ENCODE results near the gene INTS1.
"Not testable (repeated sequence)": the region's sequence is repeated elsewhere in the genome, so short reads cannot be mapped to it uniquely, and the experiment has no call there.

The INTS1 gene

GRCh38 chr7:1447112-1447511 lies 57.1 kb downstream of the INTS1 start:
- H3K4me3 Mint-ChIP-seq = no peak overlapping the region
- H3K36me3 Mint-ChIP-seq (ENCODE audit: low read depth) = peaks cover 14% of the 10 kb centered on the region
- intact Hi-C loops (cut with micrococcal nuclease) = no loop called here
- no peaks in the 10 kb centered on the region for H3K27me3 Mint-ChIP-seq
- no peaks in the 10 kb centered on the region for H3K9me3 Mint-ChIP-seq
- H3K4me1 Mint-ChIP-seq (ENCODE audit: low read depth) = peaks cover 5% of the 10 kb centered on the region
- H3K27ac Mint-ChIP-seq = no peak overlapping the region

DNA sequence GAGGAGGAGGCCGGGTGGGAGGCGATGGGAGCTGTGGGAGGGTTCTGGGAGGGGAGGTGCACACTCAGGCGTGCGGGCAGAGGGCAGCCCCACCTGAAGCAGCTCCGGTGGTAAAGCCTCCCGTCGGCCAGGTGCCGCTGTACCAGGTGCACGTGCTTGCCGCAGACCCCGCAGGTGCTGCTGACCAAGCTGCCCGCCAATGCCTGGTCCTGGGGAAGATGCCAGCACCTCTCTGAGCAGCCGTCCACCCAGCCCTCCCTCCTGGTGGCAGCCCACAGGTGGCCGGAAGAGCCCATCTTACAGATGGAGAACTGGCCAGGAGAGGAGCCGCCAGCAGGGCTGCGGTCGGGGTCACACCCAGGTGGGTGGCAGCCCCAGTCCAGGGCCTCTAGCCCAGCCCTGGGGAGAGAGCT lies 57.6 kb downstream of the INTS1 start:
- H3K27ac Mint-ChIP-seq = no peak overlapping the region
- peaks cover 19% of the 10 kb centered on the region for H3K36me3 Mint-ChIP-seq (ENCODE audit: low read depth)
- H3K4me3 Mint-ChIP-seq = no peak overlapping the region
- intact Hi-C loops (cut with micrococcal nuclease) = no loop called here
- H3K9me3 Mint-ChIP-seq = no peaks in the 10 kb centered on the region
- no peaks in the 10 kb centered on the region for H3K27me3 Mint-ChIP-seq
- peaks cover 5% of the 10 kb centered on the region for H3K4me1 Mint-ChIP-seq (ENCODE audit: low read depth)

- H3K27me3 Mint-ChIP-seq; H3K4me3 Mint-ChIP-seq; intact Hi-C loops (cut with micrococcal nuclease); H3K27ac Mint-ChIP-seq; H3K4me1 Mint-ChIP-seq (ENCODE audit: low read depth); H3K9me3 Mint-ChIP-seq: not testable (repeated sequence)
- peaks cover 23% of the 10 kb centered on the region for H3K36me3 Mint-ChIP-seq (ENCODE audit: low read depth)
These were observed 58.2 kb downstream of the INTS1 start for GRCh38 chr7:1446026-1446425.

- Mint-ChIP-seq H3K9me3 (no peaks in the 10 kb centered on the region), H3K36me3 (ENCODE audit: low read depth) (peaks cover 29% of the 10 kb centered on the region), H3K4me1 (ENCODE audit: low read depth) (peaks cover 5% of the 10 kb centered on the region), H3K27me3 (no peaks in the 10 kb centered on the region), H3K4me3 (no peak overlapping the region), H3K27ac (no peak overlapping the region)
- intact Hi-C loops (cut with micrococcal nuclease) = no loop called here
These were observed 58.8 kb downstream of the INTS1 start for GRCh38 chr7:1445341-1445740.

GRCh38 chr7:1444925-1445322 lies 59.3 kb downstream of the INTS1 start:
- H3K4me1 Mint-ChIP-seq (ENCODE audit: low read depth) = peaks cover 5% of the 10 kb centered on the region
- H3K36me3 Mint-ChIP-seq (ENCODE audit: low read depth) = peaks cover 33% of the 10 kb centered on the region
- intact Hi-C loops (cut with micrococcal nuclease) = no loop called here
- no peak overlapping the region for H3K27ac Mint-ChIP-seq
- no peak overlapping the region for H3K4me3 Mint-ChIP-seq
- H3K27me3 Mint-ChIP-seq = no peaks in the 10 kb centered on the region
- H3K9me3 Mint-ChIP-seq = no peaks in the 10 kb centered on the region

DNA sequence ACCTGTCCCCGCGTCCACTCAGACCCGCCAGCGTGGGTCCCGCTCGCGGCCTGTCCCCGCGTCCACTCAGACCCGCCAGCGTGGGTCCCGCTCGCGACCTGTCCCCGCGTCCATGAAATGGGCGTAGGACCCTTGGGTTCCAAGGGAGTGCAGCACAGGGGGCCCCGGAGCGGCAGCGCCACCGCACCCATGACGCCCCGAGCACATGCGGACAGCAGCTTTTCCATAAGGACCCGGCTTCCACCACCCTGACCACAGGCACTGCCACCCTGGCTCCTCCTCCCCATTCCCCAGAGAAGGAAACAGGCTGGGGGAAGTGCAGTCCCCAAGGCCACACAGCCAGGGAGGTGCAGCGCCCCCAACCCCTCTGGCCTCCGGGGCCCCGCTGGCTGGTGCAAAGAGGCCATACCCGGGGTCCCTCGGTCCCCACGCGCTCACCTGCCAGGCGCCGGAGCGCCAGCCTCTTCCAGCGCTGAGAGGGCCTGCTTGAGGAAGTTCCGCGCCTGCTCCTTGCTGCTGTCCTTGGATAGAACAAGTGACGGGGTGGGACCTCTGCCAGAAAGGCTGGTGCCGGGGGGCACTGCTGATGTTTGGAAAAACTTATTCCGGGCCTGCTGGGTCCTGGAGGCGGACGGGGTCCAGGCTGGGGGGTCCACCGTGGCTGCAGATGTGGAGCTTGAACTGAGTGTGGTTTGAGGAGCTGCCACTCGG lies 59.8 kb downstream of the INTS1 start:
- Mint-ChIP-seq H3K4me1 (ENCODE audit: low read depth) (peaks cover 5% of the 10 kb centered on the region), H3K27ac (no peak overlapping the region), H3K27me3 (no peaks in the 10 kb centered on the region), H3K9me3 (no peaks in the 10 kb centered on the region), H3K4me3 (no peak overlapping the region), H3K36me3 (ENCODE audit: low read depth) (peaks cover 34% of the 10 kb centered on the region)
- intact Hi-C loops (cut with micrococcal nuclease) = no loop called here

- intact Hi-C loops (cut with micrococcal nuclease); H3K27me3 Mint-ChIP-seq; H3K27ac Mint-ChIP-seq; H3K4me1 Mint-ChIP-seq (ENCODE audit: low read depth); H3K9me3 Mint-ChIP-seq; H3K4me3 Mint-ChIP-seq: not testable (repeated sequence)
- H3K36me3 Mint-ChIP-seq (ENCODE audit: low read depth) = peaks cover 36% of the 10 kb centered on the region
These were observed 60.5 kb downstream of the INTS1 start for GRCh38 chr7:1443587-1444200.

GRCh38 chr7:1442355-1443124 lies 61.6 kb downstream of the INTS1 start:
- no peak overlapping the region for H3K4me3 Mint-ChIP-seq

DNA sequence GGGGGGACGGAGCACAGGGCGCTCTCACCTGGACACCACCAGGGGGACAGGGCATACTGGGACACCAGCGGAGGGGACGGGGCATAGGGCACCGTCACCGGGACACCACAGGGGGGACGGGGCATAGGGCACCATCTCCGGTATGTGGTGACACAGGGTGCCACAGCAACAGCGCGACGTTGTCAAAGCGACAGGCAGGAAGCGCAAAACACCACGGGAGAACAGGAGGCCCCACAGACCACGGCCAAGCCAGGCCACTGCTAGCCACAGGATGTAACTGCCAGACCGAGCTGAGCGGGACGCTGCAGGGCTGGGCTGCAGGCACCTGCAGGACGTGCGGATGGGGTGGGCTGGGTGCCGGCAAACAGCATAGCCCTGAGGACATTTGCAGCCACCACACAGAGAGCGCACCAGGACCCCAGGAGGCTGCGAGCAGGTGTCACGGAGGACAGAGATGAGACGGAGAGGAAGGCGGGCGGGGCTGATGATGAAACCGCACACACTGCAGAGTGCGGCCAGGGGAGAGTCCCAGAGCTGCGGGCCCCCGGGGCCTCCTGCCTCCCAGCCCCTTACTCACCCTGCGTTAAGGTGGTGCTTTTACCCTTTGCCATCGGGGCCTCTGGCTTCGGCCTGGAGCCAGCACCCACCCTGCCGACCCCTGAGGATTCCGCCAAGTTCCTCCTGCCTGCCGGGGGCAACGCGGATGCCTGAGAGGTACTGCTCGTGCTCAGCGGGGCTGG lies 62.4 kb downstream of the INTS1 start:
- peaks cover 55% of the 10 kb centered on the region for H3K36me3 Mint-ChIP-seq (ENCODE audit: low read depth)
- H3K4me3 Mint-ChIP-seq = no peak overlapping the region
- intact Hi-C loops (cut with micrococcal nuclease) = no loop called here
- no peak overlapping the region for H3K27ac Mint-ChIP-seq
- no peaks in the 10 kb centered on the region for H3K27me3 Mint-ChIP-seq
- H3K4me1 Mint-ChIP-seq (ENCODE audit: low read depth) = peaks cover 5% of the 10 kb centered on the region
- no peaks in the 10 kb centered on the region for H3K9me3 Mint-ChIP-seq

More at GRCh38 chr7:1442355-1443124, 61.6 kb downstream of the INTS1 start:
- Mint-ChIP-seq H3K9me3 (no peaks in the 10 kb centered on the region), H3K4me1 (ENCODE audit: low read depth) (peaks cover 5% of the 10 kb centered on the region), H3K27ac (no peak overlapping the region), H3K36me3 (ENCODE audit: low read depth) (peaks cover 48% of the 10 kb centered on the region), H3K27me3 (no peaks in the 10 kb centered on the region)
- intact Hi-C loops (cut with micrococcal nuclease) = no loop called here

- Mint-ChIP-seq H3K27me3 (no peaks in the 10 kb centered on the region), H3K4me1 (ENCODE audit: low read depth) (peaks cover 2% of the 10 kb centered on the region), H3K36me3 (ENCODE audit: low read depth) (peaks cover 67% of the 10 kb centered on the region), H3K27ac (no peak overlapping the region), H3K9me3 (no peaks in the 10 kb centered on the region), H3K4me3 (no peak overlapping the region)
- intact Hi-C loops (cut with micrococcal nuclease) = no loop called here
These were observed 63.6 kb downstream of the INTS1 start for GRCh38 chr7:1440620-1441019.

- no peak overlapping the region for H3K4me3 Mint-ChIP-seq
- intact Hi-C loops (cut with micrococcal nuclease) = loop anchor here (10.0 kb wide), 1 partner anchor 245 kb away; no protein-coding TSS in a partner anchor
- H3K4me1 Mint-ChIP-seq (ENCODE audit: low read depth) = no peaks in the 10 kb centered on the region
- no peaks in the 10 kb centered on the region for H3K9me3 Mint-ChIP-seq
- no peaks in the 10 kb centered on the region for H3K27me3 Mint-ChIP-seq
- H3K36me3 Mint-ChIP-seq (ENCODE audit: low read depth) = peaks cover 72% of the 10 kb centered on the region
- no peak overlapping the region for H3K27ac Mint-ChIP-seq
These were observed 64.5 kb downstream of the INTS1 start for GRCh38 chr7:1439373-1440363.

DNA sequence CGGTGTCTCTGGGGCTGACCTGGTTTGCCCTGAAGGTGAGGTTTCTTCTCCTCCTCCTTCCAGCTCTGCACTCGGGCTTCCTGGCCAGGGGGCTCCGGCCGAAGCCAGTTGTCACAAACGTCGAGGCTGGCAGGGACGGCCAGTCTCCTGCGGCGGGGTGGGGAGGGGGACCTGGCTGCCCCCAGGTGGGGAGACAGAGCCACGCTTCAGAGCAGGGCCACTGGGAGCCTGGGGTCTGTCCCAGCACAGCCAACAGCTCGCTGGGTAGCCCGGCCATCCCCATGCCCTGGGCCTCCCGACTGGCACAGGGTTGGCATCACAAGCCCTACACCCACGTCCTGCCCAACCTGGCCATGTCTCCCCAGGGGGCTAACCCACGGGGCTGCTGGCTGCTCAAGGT lies 65.4 kb downstream of the INTS1 start:
- intact Hi-C loops (cut with micrococcal nuclease) = loop anchor here (10.0 kb wide), 1 partner anchor 244 kb away; no protein-coding TSS in a partner anchor
- no peaks in the 10 kb centered on the region for H3K9me3 Mint-ChIP-seq
- no peaks in the 10 kb centered on the region for H3K27me3 Mint-ChIP-seq
- no peak overlapping the region for H3K4me3 Mint-ChIP-seq
- H3K27ac Mint-ChIP-seq = no peak overlapping the region
- H3K36me3 Mint-ChIP-seq (ENCODE audit: low read depth) = peaks cover 69% of the 10 kb centered on the region
- H3K4me1 Mint-ChIP-seq (ENCODE audit: low read depth) = no peaks in the 10 kb centered on the region

- H3K36me3 Mint-ChIP-seq (ENCODE audit: low read depth) = peaks cover 69% of the 10 kb centered on the region
These were observed 66.0 kb downstream of the INTS1 start for GRCh38 chr7:1438208-1438607.

More at GRCh38 chr7:1438208-1438607, 66.0 kb downstream of the INTS1 start:
- no peaks in the 10 kb centered on the region for H3K9me3 Mint-ChIP-seq
- intact Hi-C loops (cut with micrococcal nuclease) = loop anchor here (10.0 kb wide), 1 partner anchor 243 kb away; no protein-coding TSS in a partner anchor
- no peak overlapping the region for H3K4me3 Mint-ChIP-seq
- H3K27ac Mint-ChIP-seq = no peak overlapping the region
- H3K4me1 Mint-ChIP-seq (ENCODE audit: low read depth) = no peaks in the 10 kb centered on the region
- peaks cover under 1% of the 10 kb centered on the region for H3K27me3 Mint-ChIP-seq

Measured in dendritic cell treated with granulocyte-macrophage colony-stimulating factor and Interleukin-4, amounts not matched to agents 40 ng/mL and 50 ng/mL, for 4 days (primary cell).